Omental fat pad (tissue), 4 donors: ENCODE results near the gene ERF. TPM values are rescaled to one million over a fixed set of nuclear protein-coding genes. Genes with fewer than 3 reads are reported as not detected.
"Not testable (repeated sequence)": the region's sequence is repeated elsewhere in the genome, so short reads cannot be mapped to it uniquely, and the experiment has no call there.

ENCODE experiments used
- ATAC-seq: fragments of 150-250 bp; one replicate; pipeline ENCODE4 v1.9.1; 2016; ENCODE audit warnings: mild to moderate bottlenecking, moderate library complexity; ENCODE audit not compliant: low FRiP score
- DNase-seq: peaks from one replicate; pipeline ENCODE4 v3.0.0-alpha.2; 2019; ENCODE audit warnings: low spot score
- CTCF ChIP-seq, 3 donors: fragments of 450-650 bp; IDR thresholded peaks; one replicate each; pipeline ENCODE4 v1.5.1; 2016 to 2017; ENCODE audit warnings: antibody characterized with exemption in 3 of 3, mild to moderate bottlenecking in 3 of 3, moderate library complexity in 2 of 3
- total RNA-seq, 4 donors: library from RNA; depleted of rRNA; stranded (reverse); fragments of >200 nt; gene quantifications; one replicate each; pipeline ENCODE4 v1.1.0, GENCODE V29; 2016

The ERF gene
- total RNA-seq, 4 donors from 2014 or later: 21.2 to 52.8 (median 34.8) TPM

- DNase-seq: no peak
- ATAC-seq: no peak
- TF ChIP-seq CTCF (IDR thresholded peaks at IDR 0.05): no peak
Observed at GRCh38 chr19:42267644-42268141, 12.8 kb upstream of the ERF start.

- ATAC-seq, DNase-seq: not testable (repeated sequence)
Observed at GRCh38 chr19:42266928-42267603, 12.1 kb upstream of the ERF start.

GRCh38 chr19:42266105-42266504 is 11.2 kb upstream of the ERF start:
- not testable (repeated sequence) for DNase-seq, ATAC-seq

GRCh38 chr19:42261763-42262162 is 6.8 kb upstream of the ERF start:
- ATAC-seq: no peak
- TF ChIP-seq CTCF (IDR thresholded peaks at IDR 0.05): no peak
- DNase-seq: no peak

- ATAC-seq, DNase-seq: not testable (repeated sequence)
Observed at GRCh38 chr19:42257842-42258241, 2.9 kb upstream of the ERF start.

GRCh38 chr19:42255766-42256745 is 1.1 kb upstream of the ERF start:
- no peak for TF ChIP-seq CTCF (IDR thresholded peaks at IDR 0.05)
- ATAC-seq: no peak
- no peak for DNase-seq

GRCh38 chr19:42254089-42254849 is 659 bp downstream of the ERF start:
- no peak for DNase-seq
- ATAC-seq: peak; percentile 20
- no peak for TF ChIP-seq CTCF (IDR thresholded peaks at IDR 0.05)
